ENCODE measurements around the gene NFXL1. TPM values are rescaled to one million over a fixed set of nuclear protein-coding genes. Genes with fewer than 3 reads are reported as not detected.

Gene NFXL1
- total RNA-seq, 3 donors from 2014 or later, result 12.0 to 14.1 (median 12.0) TPM

- Histone ChIP-seq H3K9me3 (no peaks in the 10 kb centered on the region), H3K4me3 (no peak overlapping the region), H3K4me1 (ENCODE audit: low read depth) (no peaks in the 10 kb centered on the region), H3K36me3 (ENCODE audit: low read depth) (no peaks in the 10 kb centered on the region)
- ATAC-seq (peak; percentile 32), DNase-seq (no peak)
- intact Hi-C loops (cut with DNase I, micrococcal nuclease), result loop anchor here in 1 of 2 donors (10.0 kb wide), 1 partner anchor 255 kb away; no protein-coding TSS in a partner anchor
- no peak for TF ChIP-seq CTCF (IDR thresholded peaks at IDR 0.05)
Observed at GRCh38 chr4:47939456-47939855, 25.1 kb upstream of the NFXL1 start.

GRCh38 chr4:47936336-47936735 is 22.0 kb upstream of the NFXL1 start:
- ATAC-seq (no peak), DNase-seq (no peak)
- Histone ChIP-seq H3K4me3 (no peak overlapping the region), H3K4me1 (ENCODE audit: low read depth) (no peaks in the 10 kb centered on the region), H3K36me3 (ENCODE audit: low read depth) (no peaks in the 10 kb centered on the region), H3K9me3 (no peaks in the 10 kb centered on the region)
- no peak for TF ChIP-seq CTCF (IDR thresholded peaks at IDR 0.05)
- intact Hi-C loops (cut with DNase I, micrococcal nuclease), result loop anchor here in 1 of 2 donors (10.0 kb wide), 1 partner anchor 252 kb away; no protein-coding TSS in a partner anchor

GRCh38 chr4:47933840-47934239 is 19.5 kb upstream of the NFXL1 start:
- peak; percentile 35 for TF ChIP-seq CTCF (IDR thresholded peaks at IDR 0.05)
- no peaks in the 10 kb centered on the region for H3K4me1 ChIP-seq (ENCODE audit: low read depth)
- no peak for DNase-seq
- H3K36me3 ChIP-seq (ENCODE audit: low read depth), result no peaks in the 10 kb centered on the region
- peak; percentile 66 for ATAC-seq
- H3K9me3 ChIP-seq, result no peaks in the 10 kb centered on the region
- intact Hi-C loops (cut with DNase I, micrococcal nuclease), result loop anchor here in 1 of 2 donors (10.0 kb wide), 1 partner anchor 249 kb away; no protein-coding TSS in a partner anchor
- no peak overlapping the region for H3K4me3 ChIP-seq

- H3K4me1 ChIP-seq (ENCODE audit: low read depth), result no peaks in the 10 kb centered on the region
- no peak overlapping the region for H3K4me3 ChIP-seq
- DNase-seq, result no peak
- intact Hi-C loops (cut with DNase I, micrococcal nuclease), result loop anchor here in 1 of 2 donors (10.0 kb wide), 1 partner anchor 246 kb away; no protein-coding TSS in a partner anchor
- TF ChIP-seq CTCF (IDR thresholded peaks at IDR 0.05), result no peak
- no peaks in the 10 kb centered on the region for H3K36me3 ChIP-seq (ENCODE audit: low read depth)
- no peaks in the 10 kb centered on the region for H3K9me3 ChIP-seq
- ATAC-seq, result no peak
Observed at GRCh38 chr4:47930971-47931804, 16.8 kb upstream of the NFXL1 start.

- no peak for TF ChIP-seq CTCF (IDR thresholded peaks at IDR 0.05)
Observed at GRCh38 chr4:47929682-47930201, 15.4 kb upstream of the NFXL1 start.

More at GRCh38 chr4:47929682-47930201, 15.4 kb upstream of the NFXL1 start:
- ATAC-seq (no peak), DNase-seq (no peak)
- no peaks in the 10 kb centered on the region for H3K4me1 ChIP-seq (ENCODE audit: low read depth)
- H3K9me3 ChIP-seq, result no peaks in the 10 kb centered on the region
- H3K4me3 ChIP-seq, result no peak overlapping the region
- intact Hi-C loops (cut with DNase I, micrococcal nuclease), result loop anchor here in 1 of 2 donors (5.0 to 10.0 kb wide), 2 partner anchors 158 to 245 kb away; no protein-coding TSS in a partner anchor
- H3K36me3 ChIP-seq (ENCODE audit: low read depth), result no peaks in the 10 kb centered on the region

All from mucosa of descending colon (tissue), 3 donors.